Dendritic cell treated with granulocyte-macrophage colony-stimulating factor and Interleukin-4, amounts not matched to agents 40 ng/mL and 50 ng/mL, for 4 days (primary cell): ENCODE results near the gene NCAM1.

ENCODE experiments used
- H3K27ac Mint-ChIP-seq: one replicate; pipeline ENCODE4 v1.8.0; 2022; ENCODE audit warnings: mild to moderate bottlenecking, mixed read lengths
- H3K27me3 Mint-ChIP-seq: one replicate; pipeline ENCODE4 v1.8.0; 2022; ENCODE audit warnings: mild to moderate bottlenecking, mixed read lengths
- H3K36me3 Mint-ChIP-seq: one replicate; pipeline ENCODE4 v1.8.0; 2022; ENCODE audit warnings: low read depth, mixed read lengths
- H3K4me1 Mint-ChIP-seq: one replicate; pipeline ENCODE4 v1.8.0; 2022; ENCODE audit warnings: low read depth, mixed read lengths
- H3K4me3 Mint-ChIP-seq: one replicate; pipeline ENCODE4 v1.8.0; 2022; ENCODE audit warnings: mild to moderate bottlenecking, moderate library complexity, mixed read lengths
- H3K9me3 Mint-ChIP-seq: one replicate; pipeline ENCODE4 v1.8.0; 2022; ENCODE audit warnings: mixed read lengths
- intact Hi-C: fragments of 100-400 bp; cut with micrococcal nuclease; formaldehyde crosslinking; loops from one replicate; pipeline ENCODE4 v1.15.0; 2022

The NCAM1 gene

GRCh38 chr11:112961751-112962578, 745 bp downstream of the NCAM1 start:
- Mint-ChIP-seq H3K9me3 (no peaks in the 10 kb centered on the region), H3K27ac (no peak overlapping the region), H3K4me3 (peak overlapping the region; percentile 84), H3K27me3 (peaks cover 79% of the 10 kb centered on the region), H3K4me1 (peaks cover 18% of the 10 kb centered on the region), H3K36me3 (no peaks in the 10 kb centered on the region)
- intact Hi-C loops = no loop called here

- H3K9me3 Mint-ChIP-seq = no peaks in the 10 kb centered on the region
- intact Hi-C loops = no loop called here
- no peak overlapping the region for H3K27ac Mint-ChIP-seq
- peaks cover 76% of the 10 kb centered on the region for H3K27me3 Mint-ChIP-seq
- peaks cover 18% of the 10 kb centered on the region for H3K4me1 Mint-ChIP-seq
- H3K4me3 Mint-ChIP-seq = peak overlapping the region; percentile 84
- no peaks in the 10 kb centered on the region for H3K36me3 Mint-ChIP-seq
Measured at GRCh38 chr11:112962579-112963367, 1.6 kb downstream of the NCAM1 start.

GRCh38 chr11:112963368-112963955, 2.2 kb downstream of the NCAM1 start:
- Mint-ChIP-seq H3K9me3 (no peaks in the 10 kb centered on the region), H3K4me1 (peaks cover 18% of the 10 kb centered on the region), H3K27me3 (peaks cover 70% of the 10 kb centered on the region), H3K27ac (no peak overlapping the region), H3K4me3 (peak overlapping the region; percentile 53), H3K36me3 (no peaks in the 10 kb centered on the region)
- intact Hi-C loops = no loop called here

GRCh38 chr11:112965656-112966055, 4.4 kb downstream of the NCAM1 start:
- Mint-ChIP-seq H3K4me1 (peaks cover 18% of the 10 kb centered on the region), H3K4me3 (no peak overlapping the region), H3K9me3 (no peaks in the 10 kb centered on the region), H3K27ac (no peak overlapping the region), H3K36me3 (no peaks in the 10 kb centered on the region), H3K27me3 (peaks cover 70% of the 10 kb centered on the region)
- intact Hi-C loops = no loop called here

GRCh38 chr11:112966561-112966960, 5.3 kb downstream of the NCAM1 start:
- H3K4me1 Mint-ChIP-seq = peaks cover 11% of the 10 kb centered on the region
- no peaks in the 10 kb centered on the region for H3K9me3 Mint-ChIP-seq
- H3K27ac Mint-ChIP-seq = no peak overlapping the region
- H3K27me3 Mint-ChIP-seq = peaks cover 60% of the 10 kb centered on the region
- H3K4me3 Mint-ChIP-seq = no peak overlapping the region
- intact Hi-C loops = no loop called here
- no peaks in the 10 kb centered on the region for H3K36me3 Mint-ChIP-seq

- peaks cover 7% of the 10 kb centered on the region for H3K4me1 Mint-ChIP-seq
- H3K9me3 Mint-ChIP-seq = no peaks in the 10 kb centered on the region
- intact Hi-C loops = no loop called here
- peaks cover 55% of the 10 kb centered on the region for H3K27me3 Mint-ChIP-seq
- H3K27ac Mint-ChIP-seq = no peak overlapping the region
- H3K4me3 Mint-ChIP-seq = no peak overlapping the region
- no peaks in the 10 kb centered on the region for H3K36me3 Mint-ChIP-seq
Measured at GRCh38 chr11:112967082-112967481, 5.9 kb downstream of the NCAM1 start.

- Mint-ChIP-seq H3K9me3 (no peaks in the 10 kb centered on the region), H3K36me3 (no peaks in the 10 kb centered on the region), H3K4me3 (no peak overlapping the region), H3K4me1 (no peaks in the 10 kb centered on the region), H3K27ac (no peak overlapping the region), H3K27me3 (peaks cover 37% of the 10 kb centered on the region)
- intact Hi-C loops = no loop called here
Measured at GRCh38 chr11:112968941-112969713, 7.9 kb downstream of the NCAM1 start.

- H3K36me3 Mint-ChIP-seq = no peaks in the 10 kb centered on the region
- H3K27me3 Mint-ChIP-seq = peaks cover 26% of the 10 kb centered on the region
- no peaks in the 10 kb centered on the region for H3K9me3 Mint-ChIP-seq
- no peak overlapping the region for H3K4me3 Mint-ChIP-seq
- H3K4me1 Mint-ChIP-seq = no peaks in the 10 kb centered on the region
- intact Hi-C loops = no loop called here
- no peak overlapping the region for H3K27ac Mint-ChIP-seq
Measured at GRCh38 chr11:112971195-112971594, 10.0 kb downstream of the NCAM1 start.

GRCh38 chr11:112971827-112972226, 10.6 kb downstream of the NCAM1 start:
- H3K4me3 Mint-ChIP-seq = no peak overlapping the region
- no peaks in the 10 kb centered on the region for H3K4me1 Mint-ChIP-seq
- intact Hi-C loops = no loop called here

GRCh38 chr11:112972399-112973145, 11.4 kb downstream of the NCAM1 start:
- H3K4me3 Mint-ChIP-seq = no peak overlapping the region
- H3K4me1 Mint-ChIP-seq = peaks cover 2% of the 10 kb centered on the region
- H3K27ac Mint-ChIP-seq = no peak overlapping the region
- no peaks in the 10 kb centered on the region for H3K36me3 Mint-ChIP-seq
- no peaks in the 10 kb centered on the region for H3K9me3 Mint-ChIP-seq
- intact Hi-C loops = no loop called here
- peaks cover 17% of the 10 kb centered on the region for H3K27me3 Mint-ChIP-seq

More at GRCh38 chr11:112971827-112972226, 10.6 kb downstream of the NCAM1 start:
- Mint-ChIP-seq H3K27me3 (peaks cover 22% of the 10 kb centered on the region), H3K27ac (no peak overlapping the region), H3K36me3 (no peaks in the 10 kb centered on the region), H3K9me3 (no peaks in the 10 kb centered on the region)

GRCh38 chr11:112975051-112975450, 13.8 kb downstream of the NCAM1 start:
- no peak overlapping the region for H3K27ac Mint-ChIP-seq
- intact Hi-C loops = no loop called here

GRCh38 chr11:112975493-112975892, 14.3 kb downstream of the NCAM1 start:
- Mint-ChIP-seq H3K27ac (no peak overlapping the region), H3K36me3 (no peaks in the 10 kb centered on the region), H3K4me3 (no peak overlapping the region), H3K27me3 (no peaks in the 10 kb centered on the region), H3K4me1 (peaks cover 8% of the 10 kb centered on the region), H3K9me3 (no peaks in the 10 kb centered on the region)
- intact Hi-C loops = no loop called here

More at GRCh38 chr11:112975051-112975450, 13.8 kb downstream of the NCAM1 start:
- Mint-ChIP-seq H3K4me1 (peaks cover 8% of the 10 kb centered on the region), H3K4me3 (no peak overlapping the region), H3K27me3 (peaks cover 2% of the 10 kb centered on the region), H3K9me3 (no peaks in the 10 kb centered on the region), H3K36me3 (no peaks in the 10 kb centered on the region)

- no peak overlapping the region for H3K27ac Mint-ChIP-seq
- H3K4me1 Mint-ChIP-seq = peaks cover 13% of the 10 kb centered on the region
- intact Hi-C loops = no loop called here
Measured at GRCh38 chr11:112977755-112978154, 16.5 kb downstream of the NCAM1 start.

More at GRCh38 chr11:112977755-112978154, 16.5 kb downstream of the NCAM1 start:
- no peaks in the 10 kb centered on the region for H3K36me3 Mint-ChIP-seq
- H3K9me3 Mint-ChIP-seq = no peaks in the 10 kb centered on the region
- peaks cover 2% of the 10 kb centered on the region for H3K27me3 Mint-ChIP-seq
- no peak overlapping the region for H3K4me3 Mint-ChIP-seq
